ENCODE measurements around the gene HSPB1.

The HSPB1 gene

DNA sequence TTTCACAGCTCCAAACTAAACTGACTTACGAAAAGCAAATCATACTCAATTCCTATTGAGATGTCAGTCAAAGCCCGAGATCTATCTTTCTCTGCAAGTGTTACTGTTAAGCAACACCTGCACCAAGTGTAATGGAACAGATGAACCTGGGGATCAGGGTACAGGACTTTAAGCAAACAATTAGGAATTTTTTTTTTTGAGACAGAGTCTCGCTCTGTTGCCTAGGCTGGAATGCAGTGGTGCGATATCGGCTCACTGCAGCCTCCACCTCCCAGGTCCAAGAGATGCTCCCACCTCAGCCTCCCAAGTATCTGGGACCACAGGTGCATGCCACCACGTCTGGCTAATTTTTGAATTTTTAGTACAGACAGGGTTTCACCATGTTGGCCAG lies 41.5 kb downstream of the HSPB1 start:
- Histone ChIP-seq H3K4me3 (ENCODE audit: insufficient read depth, low read depth, low read length, poor library complexity, severe bottlenecking) (no peak overlapping the region), H3K4me1 (ENCODE audit: control insufficient read depth, insufficient read depth, low read length, poor library complexity, severe bottlenecking) (peaks cover 19% of the 10 kb centered on the region), H3K27me3 (replicated peaks; ENCODE audit: control insufficient read depth, insufficient read depth, low read length, poor library complexity, severe bottlenecking) (no peaks in the 10 kb centered on the region), H3K9me3 (ENCODE audit: control insufficient read depth, low read length) (no peaks in the 10 kb centered on the region), H3K36me3 (ENCODE audit: control insufficient read depth, insufficient read depth, low read length) (peaks cover 27% of the 10 kb centered on the region), H3K27ac (ENCODE audit: insufficient read depth, low read length, poor library complexity, severe bottlenecking) (no peak overlapping the region)
- no peak for DNase-seq

DNA sequence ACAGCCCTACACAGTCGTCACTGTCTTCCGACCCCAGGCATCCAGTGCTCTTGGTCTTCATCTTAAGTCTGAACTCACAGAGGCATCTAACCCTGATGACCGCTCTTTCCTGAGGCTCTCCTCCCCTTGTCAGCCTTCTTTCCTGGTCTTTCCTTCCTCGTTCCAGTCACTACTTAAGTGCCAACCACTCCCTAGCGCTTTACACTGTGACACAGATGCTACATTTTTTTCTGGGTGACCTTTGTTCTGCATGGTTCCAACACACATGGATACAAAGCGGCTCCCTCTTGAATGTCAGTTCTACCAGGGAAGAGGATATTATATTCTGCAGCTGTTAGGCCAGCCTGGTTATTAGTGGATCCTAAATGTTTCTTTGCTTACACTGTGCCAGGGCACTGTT lies 43.6 kb downstream of the HSPB1 start:
- Histone ChIP-seq H3K9me3 (ENCODE audit: control insufficient read depth, low read length) (no peaks in the 10 kb centered on the region), H3K27me3 (replicated peaks; ENCODE audit: control insufficient read depth, insufficient read depth, low read length, poor library complexity, severe bottlenecking) (no peaks in the 10 kb centered on the region), H3K27ac (ENCODE audit: insufficient read depth, low read length, poor library complexity, severe bottlenecking) (no peak overlapping the region), H3K4me3 (ENCODE audit: insufficient read depth, low read depth, low read length, poor library complexity, severe bottlenecking) (no peak overlapping the region), H3K36me3 (ENCODE audit: control insufficient read depth, insufficient read depth, low read length) (peaks cover 35% of the 10 kb centered on the region), H3K4me1 (ENCODE audit: control insufficient read depth, insufficient read depth, low read length, poor library complexity, severe bottlenecking) (peaks cover 17% of the 10 kb centered on the region)
- no peak for DNase-seq

DNA sequence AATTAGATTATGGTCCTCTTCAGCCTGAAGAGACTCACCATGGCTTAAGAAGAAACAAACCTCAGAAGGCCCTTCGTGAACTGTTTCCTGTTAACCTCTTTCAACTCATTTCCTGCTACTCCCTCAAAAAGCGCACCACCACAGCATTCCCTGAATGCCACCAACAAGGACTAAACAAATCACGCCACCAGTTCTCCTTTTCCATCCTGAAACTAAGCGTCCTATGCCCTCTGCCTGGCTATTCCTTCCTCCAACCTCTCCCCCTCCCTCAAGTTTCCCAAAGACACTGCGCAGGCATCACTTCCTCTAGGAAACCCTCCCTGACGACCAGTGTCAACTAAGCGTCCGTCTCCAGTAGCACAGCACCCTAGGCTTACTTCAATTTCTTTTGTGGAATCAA lies 44.3 kb downstream of the HSPB1 start:
- Histone ChIP-seq H3K4me3 (ENCODE audit: insufficient read depth, low read depth, low read length, poor library complexity, severe bottlenecking) (no peak overlapping the region), H3K27ac (ENCODE audit: insufficient read depth, low read length, poor library complexity, severe bottlenecking) (no peak overlapping the region), H3K27me3 (replicated peaks; ENCODE audit: control insufficient read depth, insufficient read depth, low read length, poor library complexity, severe bottlenecking) (no peaks in the 10 kb centered on the region), H3K4me1 (ENCODE audit: control insufficient read depth, insufficient read depth, low read length, poor library complexity, severe bottlenecking) (peaks cover 15% of the 10 kb centered on the region), H3K9me3 (ENCODE audit: control insufficient read depth, low read length) (no peaks in the 10 kb centered on the region), H3K36me3 (ENCODE audit: control insufficient read depth, insufficient read depth, low read length) (peaks cover 33% of the 10 kb centered on the region)
- no peak for DNase-seq

DNA sequence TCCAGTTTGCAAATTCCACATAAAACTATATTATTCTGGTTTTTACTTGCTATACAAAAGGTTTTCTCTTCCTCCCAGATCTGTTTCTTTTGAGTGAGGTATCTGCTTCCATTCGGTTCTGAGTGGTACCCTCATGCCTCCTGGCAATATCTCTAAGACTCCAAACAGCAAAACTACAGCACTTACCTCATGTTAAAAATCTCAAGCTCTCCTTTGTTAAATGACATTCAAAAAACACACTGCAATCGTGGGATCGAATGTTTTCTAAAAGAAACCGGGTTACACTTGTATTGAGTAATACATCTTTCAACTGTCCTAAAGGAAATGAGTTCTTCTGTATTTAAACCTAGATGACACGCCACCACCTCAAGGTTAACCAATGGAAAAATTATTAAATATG lies 45.2 kb downstream of the HSPB1 start:
- Histone ChIP-seq H3K27ac (ENCODE audit: insufficient read depth, low read length, poor library complexity, severe bottlenecking) (no peak overlapping the region), H3K27me3 (replicated peaks; ENCODE audit: control insufficient read depth, insufficient read depth, low read length, poor library complexity, severe bottlenecking) (no peaks in the 10 kb centered on the region), H3K36me3 (ENCODE audit: control insufficient read depth, insufficient read depth, low read length) (peaks cover 30% of the 10 kb centered on the region), H3K4me1 (ENCODE audit: control insufficient read depth, insufficient read depth, low read length, poor library complexity, severe bottlenecking) (peaks cover 15% of the 10 kb centered on the region), H3K4me3 (ENCODE audit: insufficient read depth, low read depth, low read length, poor library complexity, severe bottlenecking) (no peak overlapping the region), H3K9me3 (ENCODE audit: control insufficient read depth, low read length) (no peaks in the 10 kb centered on the region)
- no peak for DNase-seq

DNA sequence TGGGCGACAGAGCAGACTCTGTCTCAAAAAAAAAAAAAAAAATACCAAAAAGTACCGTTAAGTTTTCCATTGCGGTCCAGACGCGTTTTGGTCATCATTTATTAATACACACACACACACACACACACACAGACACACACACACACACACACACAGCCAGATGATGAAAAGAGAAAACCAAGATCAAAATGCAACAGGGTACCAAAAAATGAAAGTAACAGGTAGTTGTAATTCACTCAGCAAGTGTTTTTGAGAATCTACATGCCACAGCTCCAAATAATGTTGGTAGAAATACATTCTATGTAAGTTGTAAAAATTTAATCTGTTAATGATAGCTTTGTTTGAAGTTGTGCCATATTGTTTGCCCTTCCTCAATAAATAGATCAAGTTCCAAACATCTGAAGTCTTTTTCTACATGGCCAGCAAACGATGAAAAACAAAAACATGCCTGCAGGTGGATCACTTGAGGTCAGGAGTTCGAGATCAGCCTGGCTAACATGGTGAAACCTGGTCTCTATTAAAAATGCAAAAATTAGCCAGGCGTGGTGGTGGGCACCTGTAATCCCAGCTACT lies 46.9 kb downstream of the HSPB1 start:
- Histone ChIP-seq H3K9me3 (ENCODE audit: control insufficient read depth, low read length) (no peaks in the 10 kb centered on the region), H3K27ac (ENCODE audit: insufficient read depth, low read length, poor library complexity, severe bottlenecking) (no peak overlapping the region), H3K36me3 (ENCODE audit: control insufficient read depth, insufficient read depth, low read length) (peaks cover 30% of the 10 kb centered on the region), H3K27me3 (replicated peaks; ENCODE audit: control insufficient read depth, insufficient read depth, low read length, poor library complexity, severe bottlenecking) (no peaks in the 10 kb centered on the region), H3K4me1 (ENCODE audit: control insufficient read depth, insufficient read depth, low read length, poor library complexity, severe bottlenecking) (peaks cover 15% of the 10 kb centered on the region), H3K4me3 (ENCODE audit: insufficient read depth, low read depth, low read length, poor library complexity, severe bottlenecking) (no peak overlapping the region)
- DNase-seq, result no peak

DNA sequence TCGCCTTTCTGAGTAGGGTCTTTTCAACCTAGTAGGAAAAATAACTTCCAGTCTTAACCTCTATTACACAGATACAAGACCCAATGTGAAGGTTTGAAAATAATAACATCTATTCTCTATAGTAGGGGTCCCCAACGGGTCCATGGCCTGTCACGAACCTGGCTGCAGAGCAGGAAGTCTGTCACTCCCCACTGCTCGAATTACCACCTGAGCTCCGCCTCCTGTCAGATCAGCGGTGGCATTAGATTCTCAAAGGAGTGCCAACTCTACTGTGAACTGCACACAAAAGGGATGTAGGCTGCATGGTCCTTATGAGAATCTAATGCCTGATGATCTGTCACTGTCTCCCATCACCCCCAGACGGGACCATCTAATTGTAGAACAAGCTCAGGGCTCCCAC lies 48.9 kb downstream of the HSPB1 start:
- DNase-seq, result no peak
- H3K27ac ChIP-seq (ENCODE audit: insufficient read depth, low read length, poor library complexity, severe bottlenecking), result no peak overlapping the region
- H3K9me3 ChIP-seq (ENCODE audit: control insufficient read depth, low read length), result no peaks in the 10 kb centered on the region
- H3K36me3 ChIP-seq (ENCODE audit: control insufficient read depth, insufficient read depth, low read length), result peaks cover 18% of the 10 kb centered on the region
- H3K4me1 ChIP-seq (ENCODE audit: control insufficient read depth, insufficient read depth, low read length, poor library complexity, severe bottlenecking), result peaks cover 20% of the 10 kb centered on the region
- H3K27me3 ChIP-seq (replicated peaks; ENCODE audit: control insufficient read depth, insufficient read depth, low read length, poor library complexity, severe bottlenecking), result no peaks in the 10 kb centered on the region
- H3K4me3 ChIP-seq (ENCODE audit: insufficient read depth, low read depth, low read length, poor library complexity, severe bottlenecking), result no peak overlapping the region

DNA sequence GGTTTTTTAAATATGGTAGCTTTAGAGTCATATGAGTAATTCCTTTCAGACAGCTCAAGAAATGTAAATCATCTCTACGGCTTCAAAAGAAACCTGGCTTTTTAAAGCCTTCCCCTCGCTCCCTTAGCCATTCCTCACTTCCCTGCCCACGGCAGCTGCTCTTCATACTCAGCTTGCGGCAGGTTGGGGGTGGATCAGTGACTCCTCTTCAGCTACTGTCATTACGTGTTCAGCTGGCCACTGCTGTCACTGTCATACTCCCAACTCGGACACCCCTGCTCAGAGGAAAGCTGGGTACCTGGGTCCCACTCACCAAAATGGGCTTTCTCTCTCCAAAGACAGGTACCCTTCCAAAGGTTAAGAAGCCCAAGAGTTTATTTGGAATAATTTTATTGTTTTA lies 49.7 kb downstream of the HSPB1 start:
- no peak for DNase-seq
- no peak overlapping the region for H3K4me3 ChIP-seq (ENCODE audit: insufficient read depth, low read depth, low read length, poor library complexity, severe bottlenecking)

DNA sequence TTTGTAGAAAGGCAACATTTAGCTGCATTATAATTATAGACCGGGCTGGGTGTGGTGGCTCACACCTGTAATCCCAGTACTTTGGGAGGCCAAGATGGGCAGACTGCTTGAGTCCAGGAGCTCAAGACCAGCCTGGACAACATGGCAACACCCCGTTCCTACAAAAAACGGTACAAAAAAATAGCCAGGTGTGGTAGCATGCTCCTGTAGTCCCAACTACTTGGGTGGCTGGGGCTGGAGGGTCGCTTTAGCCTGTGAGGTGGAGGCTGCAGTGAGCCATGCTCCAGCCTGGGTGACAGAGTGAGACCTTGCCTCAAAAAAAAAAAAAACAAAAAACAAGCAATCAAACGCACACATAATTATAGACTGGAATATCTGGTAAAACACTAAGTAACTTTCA lies 51.3 kb downstream of the HSPB1 start:
- peaks cover 13% of the 10 kb centered on the region for H3K36me3 ChIP-seq (ENCODE audit: control insufficient read depth, insufficient read depth, low read length)
- H3K27ac ChIP-seq (ENCODE audit: insufficient read depth, low read length, poor library complexity, severe bottlenecking), result no peak overlapping the region
- H3K4me3 ChIP-seq (ENCODE audit: insufficient read depth, low read depth, low read length, poor library complexity, severe bottlenecking), result no peak overlapping the region
- H3K27me3 ChIP-seq (replicated peaks; ENCODE audit: control insufficient read depth, insufficient read depth, low read length, poor library complexity, severe bottlenecking), result no peaks in the 10 kb centered on the region
- DNase-seq, result no peak
- peaks cover 8% of the 10 kb centered on the region for H3K4me1 ChIP-seq (ENCODE audit: control insufficient read depth, insufficient read depth, low read length, poor library complexity, severe bottlenecking)
- no peaks in the 10 kb centered on the region for H3K9me3 ChIP-seq (ENCODE audit: control insufficient read depth, low read length)

More for the DNA sequence above, 49.7 kb downstream of the HSPB1 start:
- Histone ChIP-seq H3K27ac (ENCODE audit: insufficient read depth, low read length, poor library complexity, severe bottlenecking) (no peak overlapping the region), H3K9me3 (ENCODE audit: control insufficient read depth, low read length) (no peaks in the 10 kb centered on the region), H3K27me3 (replicated peaks; ENCODE audit: control insufficient read depth, insufficient read depth, low read length, poor library complexity, severe bottlenecking) (no peaks in the 10 kb centered on the region), H3K4me1 (ENCODE audit: control insufficient read depth, insufficient read depth, low read length, poor library complexity, severe bottlenecking) (peaks cover 13% of the 10 kb centered on the region), H3K36me3 (ENCODE audit: control insufficient read depth, insufficient read depth, low read length) (peaks cover 18% of the 10 kb centered on the region)

Data from effector memory CD4-positive, alpha-beta T cell (primary cell).